Stimulated activated CD4-positive, alpha-beta T cell treated with anti-CD3 and anti-CD28 coated beads, TNF-alpha, amount 100 ng/mL, for 48 hours (primary cell): ENCODE results near the gene CCSAP.
A peak's percentile ranks its signal among the peaks of the same experiment; 100 is the strongest.
"Not testable (repeated sequence)": the region's sequence is repeated elsewhere in the genome, so short reads cannot be mapped to it uniquely, and the experiment has no call there.

Experiments
- DNase-seq, 3 donors: peaks; one replicate each; pipeline ENCODE4 v3.0.0-alpha.2; 2020; ENCODE audit warnings: low read depth in 3 of 3

The CCSAP gene

GRCh38 chr1:229364207-229365065 is 21.6 kb upstream of the CCSAP start:
- DNase-seq: no peak

- no peak for DNase-seq
Measured at GRCh38 chr1:229363723-229364122, 20.9 kb upstream of the CCSAP start.

GRCh38 chr1:229360420-229360819 is 17.6 kb upstream of the CCSAP start:
- no peak for DNase-seq

- no peak for DNase-seq
Measured at GRCh38 chr1:229355661-229356060, 12.8 kb upstream of the CCSAP start.

GRCh38 chr1:229354226-229354625 is 11.4 kb upstream of the CCSAP start:
- no peak for DNase-seq

- no peak for DNase-seq
Measured at GRCh38 chr1:229352975-229353374, 10.1 kb upstream of the CCSAP start.

GRCh38 chr1:229349463-229350385 is 6.9 kb upstream of the CCSAP start:
- DNase-seq: no peak

- no peak for DNase-seq
Measured at GRCh38 chr1:229347528-229347927, 4.7 kb upstream of the CCSAP start.

- no peak for DNase-seq
Measured at GRCh38 chr1:229344937-229345684, 2.3 kb upstream of the CCSAP start.

- DNase-seq: no peak
Measured at GRCh38 chr1:229344139-229344538, 1.3 kb upstream of the CCSAP start.

GRCh38 chr1:229341774-229342655 is 832 bp downstream of the CCSAP start:
- DNase-seq: peak; percentile 49 to 74 (median 56)

GRCh38 chr1:229340496-229340895 is 2.4 kb downstream of the CCSAP start:
- DNase-seq: no peak

- no peak for DNase-seq
Measured at GRCh38 chr1:229339520-229339919, 3.3 kb downstream of the CCSAP start.

- no peak for DNase-seq
Measured at GRCh38 chr1:229339086-229339485, 3.8 kb downstream of the CCSAP start.

- DNase-seq: no peak
Measured at GRCh38 chr1:229336345-229336744, 6.5 kb downstream of the CCSAP start.

- no peak for DNase-seq
Measured at GRCh38 chr1:229334716-229335115, 8.1 kb downstream of the CCSAP start.

- no peak for DNase-seq
Measured at GRCh38 chr1:229334269-229334668, 8.6 kb downstream of the CCSAP start.

- no peak for DNase-seq
Measured at GRCh38 chr1:229328598-229329362, 14.1 kb downstream of the CCSAP start.

GRCh38 chr1:229327765-229328164 is 15.1 kb downstream of the CCSAP start:
- not testable (repeated sequence) for DNase-seq

GRCh38 chr1:229326601-229327000 is 16.2 kb downstream of the CCSAP start:
- DNase-seq: no peak
